PC-3 (cell line): ENCODE results near the gene KIAA1614. TPM values are rescaled to one million over a fixed set of nuclear protein-coding genes. Genes with fewer than 3 reads are reported as not detected.

Experiments
- ATAC-seq: fragments of 200-7000 bp; cut with Tn5 transposase; 2 replicates; pipeline ENCODE4 v1.9.1; 2020; ENCODE audit warnings: mild to moderate bottlenecking, moderate library complexity
- BruUV-seq: library from RNA; stranded (reverse); fragments of 400-500 nt; replicated peaks from 2 replicates; lab custom pipeline; 2021; lab: Mats Ljungman, UMichigan
- CTCF ChIA-PET: fragments of 300-600 bp; sonication (Branson Sonifier 250); formaldehyde crosslinking; loops from one replicate; lab custom pipeline; 2022; ENCODE audit warnings: antibody characterized with exemption; lab: Charles Lee
- POLR2A ChIA-PET: fragments of 300-600 bp; sonication (Branson Sonifier 250); formaldehyde crosslinking; loops from one replicate; lab custom pipeline; 2022; ENCODE audit warnings: antibody characterized with exemption; ENCODE audit not compliant: unreplicated experiment; lab: Charles Lee
- DNase-seq: peaks from one replicate; pipeline ENCODE4 v3.0.0-alpha.2; 2015
- H2AFZ ChIP-seq: fragments of 300-600 bp; sonication (generic); 2 replicates; pipeline ENCODE4 v1.6.0; 2016; ENCODE audit warnings: antibody characterized with exemption, low read length
- H3F3A ChIP-seq: fragments of 300-600 bp; sonication (generic); one replicate; pipeline ENCODE4 v1.6.0; 2017; ENCODE audit warnings: antibody characterized with exemption, low read length, control low read depth, mild to moderate bottlenecking; ENCODE audit not compliant: unreplicated experiment
- H3K27ac ChIP-seq: fragments of 300-600 bp; sonication (generic); 2 replicates; pipeline ENCODE4 v1.5.1; 2016; ENCODE audit warnings: mild to moderate bottlenecking, low read length
- H3K27me3 ChIP-seq: fragments of 300-600 bp; sonication (generic); 2 replicates; pipeline ENCODE4 v1.6.1; 2016; ENCODE audit warnings: low read length, mixed read lengths
- H3K36me3 ChIP-seq: fragments of 300-600 bp; sonication (generic); 2 replicates; pipeline ENCODE4 v1.6.1; 2016; ENCODE audit warnings: low read depth, mixed run types, low read length, mixed read lengths
- H3K4me1 ChIP-seq: fragments of 300-600 bp; sonication (generic); 2 replicates; pipeline ENCODE4 v1.5.1; 2016; ENCODE audit warnings: low read length; ENCODE audit not compliant: insufficient read depth
- H3K4me2 ChIP-seq: fragments of 300-600 bp; sonication (generic); 2 replicates; pipeline ENCODE4 v1.6.0; 2016; ENCODE audit warnings: low read length
- H3K4me3 ChIP-seq: fragments of 300-600 bp; sonication (generic); 2 replicates; pipeline ENCODE4 v1.5.1; 2016; ENCODE audit warnings: mild to moderate bottlenecking, low read length, mixed read lengths
- H3K79me2 ChIP-seq: fragments of 300-600 bp; sonication (generic); 2 replicates; pipeline ENCODE4 v1.6.1; 2017; ENCODE audit warnings: low read length, mixed read lengths
- H3K9ac ChIP-seq: fragments of 300-600 bp; sonication (generic); 2 replicates; pipeline ENCODE4 v1.6.0; 2016; ENCODE audit warnings: mild to moderate bottlenecking, low read length
- H3K9me2 ChIP-seq: fragments of 300-600 bp; sonication (generic); replicated peaks from 2 replicates; pipeline ENCODE4 v1.6.1; 2016; ENCODE audit warnings: mixed run types, low read length, mixed read lengths
- H3K9me3 ChIP-seq: fragments of 300-600 bp; sonication (generic); 2 replicates; pipeline ENCODE4 v1.6.1; 2016; ENCODE audit warnings: low read length, mixed read lengths
- H4K20me1 ChIP-seq: fragments of 300-600 bp; sonication (generic); 2 replicates; pipeline ENCODE4 v1.6.1; 2016; ENCODE audit warnings: low read length, mixed read lengths
- EZH2 ChIP-seq: fragments of 300-600 bp; sonication (generic); IDR thresholded peaks from one replicate; pipeline ENCODE4 v1.6.1; 2017; ENCODE audit warnings: antibody characterized with exemption, mild to moderate bottlenecking, low read length; ENCODE audit not compliant: unreplicated experiment
- EZH2phosphoT487 ChIP-seq: fragments of 300-600 bp; sonication (generic); IDR thresholded peaks from 2 replicates; pipeline ENCODE4 v1.6.1; 2018; ENCODE audit warnings: mild to moderate bottlenecking, antibody characterized with exemption, low read length, borderline replicate concordance
- intact Hi-C: fragments of 100-400 bp; cut with micrococcal nuclease; formaldehyde crosslinking; loops from 2 replicates; pipeline ENCODE4 v1.9.0; 2023
- total RNA-seq: library from RNA; depleted of rRNA; stranded (reverse); fragments of >200 nt; gene quantifications from 2 replicates; pipeline ENCODE4 v1.2.3, GENCODE V29; 2014
- TF ChIP-seq, protein P1 (sequence below): fragments of 300-600 bp; sonication (generic); conservative IDR thresholded peaks from 2 replicates; pipeline ENCODE4 v1.5.1; 2017; ENCODE audit warnings: antibody characterized with exemption, low read depth, mild to moderate bottlenecking, low read length

Gene KIAA1614
- total RNA-seq, 1 experiment from 2014 or later = not detected

DNA sequence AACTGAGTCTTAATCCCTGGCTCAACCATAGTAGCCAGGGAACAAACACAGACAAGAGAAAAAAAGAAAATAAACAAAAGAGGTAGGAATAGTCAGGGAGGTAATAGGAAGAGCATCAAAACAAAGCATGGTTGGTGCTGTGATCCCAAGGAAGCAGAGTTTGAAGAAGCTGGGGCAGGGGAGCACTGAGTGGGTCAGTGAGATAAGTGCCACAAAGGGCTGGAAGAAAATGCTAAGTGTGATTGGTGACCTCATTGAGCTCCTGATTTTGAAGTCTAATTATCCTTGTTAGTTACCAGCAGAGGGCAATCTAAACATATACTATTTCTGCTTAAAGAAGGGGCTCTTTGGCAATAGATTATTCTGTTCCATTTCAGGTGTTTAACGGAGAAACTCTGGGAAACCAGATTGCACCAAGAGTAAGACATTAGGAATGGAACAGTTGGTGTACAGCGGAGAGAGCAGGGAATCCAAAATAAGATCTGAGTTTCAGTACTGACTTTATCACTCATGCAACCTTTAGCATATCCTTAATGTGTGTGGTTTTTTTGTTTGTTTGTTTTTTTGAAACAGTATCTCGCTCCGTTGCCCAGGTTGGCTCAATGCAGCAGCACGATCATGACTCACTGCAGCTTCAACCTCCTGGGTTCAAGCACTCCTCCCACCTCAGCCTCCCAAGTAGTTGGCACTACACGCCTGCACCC lies 30.7 kb upstream of the KIAA1614 start:
- no TSS peak for BruUV-seq
- Histone ChIP-seq H3K27ac (no peak overlapping the region), H3K9me2 (no peaks in the 10 kb centered on the region), H3K36me3 (no peaks in the 10 kb centered on the region), H3K27me3 (no peaks in the 10 kb centered on the region), H2AFZ (no peak overlapping the region), H3K9ac (no peak overlapping the region), H3K4me2 (peak overlapping the region; percentile 59), H3K4me3 (no peak overlapping the region), H3K9me3 (no peaks in the 10 kb centered on the region), H3F3A (no peaks in the 10 kb centered on the region), H3K4me1 (peaks cover 9% of the 10 kb centered on the region), H4K20me1 (no peaks in the 10 kb centered on the region), H3K79me2 (no peaks in the 10 kb centered on the region)
- ATAC-seq = peak; percentile 67
- intact Hi-C loops = loop anchor here (1.0 to 5.0 kb wide), 3 partner anchors 195 to 284 kb away; no protein-coding TSS in a partner anchor
- POLR2A ChIA-PET = no interaction called here
- DNase-seq = peak; percentile 51
- TF ChIP-seq, protein P1, sequence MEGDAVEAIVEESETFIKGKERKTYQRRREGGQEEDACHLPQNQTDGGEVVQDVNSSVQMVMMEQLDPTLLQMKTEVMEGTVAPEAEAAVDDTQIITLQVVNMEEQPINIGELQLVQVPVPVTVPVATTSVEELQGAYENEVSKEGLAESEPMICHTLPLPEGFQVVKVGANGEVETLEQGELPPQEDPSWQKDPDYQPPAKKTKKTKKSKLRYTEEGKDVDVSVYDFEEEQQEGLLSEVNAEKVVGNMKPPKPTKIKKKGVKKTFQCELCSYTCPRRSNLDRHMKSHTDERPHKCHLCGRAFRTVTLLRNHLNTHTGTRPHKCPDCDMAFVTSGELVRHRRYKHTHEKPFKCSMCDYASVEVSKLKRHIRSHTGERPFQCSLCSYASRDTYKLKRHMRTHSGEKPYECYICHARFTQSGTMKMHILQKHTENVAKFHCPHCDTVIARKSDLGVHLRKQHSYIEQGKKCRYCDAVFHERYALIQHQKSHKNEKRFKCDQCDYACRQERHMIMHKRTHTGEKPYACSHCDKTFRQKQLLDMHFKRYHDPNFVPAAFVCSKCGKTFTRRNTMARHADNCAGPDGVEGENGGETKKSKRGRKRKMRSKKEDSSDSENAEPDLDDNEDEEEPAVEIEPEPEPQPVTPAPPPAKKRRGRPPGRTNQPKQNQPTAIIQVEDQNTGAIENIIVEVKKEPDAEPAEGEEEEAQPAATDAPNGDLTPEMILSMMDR = peak; percentile 71
- TF ChIP-seq EZH2phosphoT487 = no peak
- no peak for TF ChIP-seq EZH2
- CTCF ChIA-PET = interaction anchor here (0.6 to 1.0 kb wide), 14 partner anchors 91 to 400 kb away, joined by 3 to 20 read pairs (median 4); no protein-coding TSS in a partner anchor

DNA sequence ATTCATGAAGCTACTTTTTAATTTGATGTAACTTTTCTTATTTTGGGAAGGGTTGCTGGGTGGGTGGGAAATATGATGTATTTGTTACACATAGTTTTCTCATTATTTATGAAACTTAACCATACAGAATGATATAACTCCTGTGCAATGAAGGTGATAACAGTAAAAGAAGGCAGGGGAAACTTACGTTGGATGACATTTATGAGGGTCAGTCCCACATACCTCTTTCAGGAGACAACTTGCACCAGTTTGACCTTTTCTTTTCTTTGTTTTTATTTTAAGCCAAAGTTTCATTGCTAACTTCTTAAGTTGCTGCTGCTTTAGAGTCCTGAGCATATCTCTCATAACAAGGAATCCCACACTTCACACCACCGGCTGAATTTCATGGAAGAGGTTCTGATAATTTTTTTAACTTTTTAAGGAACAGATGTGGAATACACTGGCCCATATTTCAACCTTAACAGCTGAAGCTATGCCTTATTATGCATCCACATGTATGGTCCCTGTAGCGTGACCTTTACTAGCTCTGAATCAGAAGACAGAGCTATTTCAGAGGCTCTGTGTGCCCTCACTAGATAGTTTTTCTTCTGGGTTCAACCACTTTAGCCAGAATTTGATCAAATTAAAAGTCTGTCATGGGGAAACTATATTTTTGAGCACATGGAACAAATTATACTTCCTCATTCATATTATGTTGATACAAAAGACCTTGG lies 28.0 kb upstream of the KIAA1614 start:
- no peaks in the 10 kb centered on the region for H3F3A ChIP-seq
- H4K20me1 ChIP-seq = no peaks in the 10 kb centered on the region
- no peak overlapping the region for H2AFZ ChIP-seq
- no peak overlapping the region for H3K4me2 ChIP-seq
- H3K36me3 ChIP-seq = no peaks in the 10 kb centered on the region
- H3K9me2 ChIP-seq = no peaks in the 10 kb centered on the region
- intact Hi-C loops = loop anchor here (5.0 kb wide), 1 partner anchor 193 kb away; no protein-coding TSS in a partner anchor
- no peak overlapping the region for H3K9ac ChIP-seq
- no peaks in the 10 kb centered on the region for H3K9me3 ChIP-seq
- DNase-seq (no peak), ATAC-seq (no peak)
- no peak for TF ChIP-seq EZH2
- no peak overlapping the region for H3K4me3 ChIP-seq
- no peak overlapping the region for H3K27ac ChIP-seq
- POLR2A ChIA-PET = no interaction called here
- H3K79me2 ChIP-seq = no peaks in the 10 kb centered on the region
- no TSS peak for BruUV-seq
- H3K4me1 ChIP-seq = peaks cover 9% of the 10 kb centered on the region
- H3K27me3 ChIP-seq = no peaks in the 10 kb centered on the region
- CTCF ChIA-PET = no interaction called here

DNA sequence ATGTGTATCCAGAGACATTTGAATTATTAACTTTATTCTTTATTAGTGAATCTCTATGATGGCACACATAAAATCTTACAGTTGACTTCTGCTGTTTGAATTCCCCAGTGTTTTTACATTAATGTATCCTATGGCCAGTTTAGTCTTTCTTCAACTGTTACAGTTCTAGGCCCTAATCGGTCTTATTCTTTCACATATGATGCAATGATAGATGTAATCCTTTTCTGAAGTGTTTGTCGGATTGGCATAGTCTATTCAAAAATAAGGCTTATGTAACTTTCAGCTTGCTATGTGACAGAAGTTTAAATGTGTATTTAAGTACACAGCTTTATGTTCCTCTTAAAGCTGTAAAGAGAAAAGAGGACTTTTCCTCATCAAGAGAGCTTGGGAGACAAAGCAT lies 26.4 kb upstream of the KIAA1614 start:
- ATAC-seq = no peak
- no peaks in the 10 kb centered on the region for H3K36me3 ChIP-seq
- no peak overlapping the region for H3K9ac ChIP-seq
- no peaks in the 10 kb centered on the region for H3K9me3 ChIP-seq
- peaks cover 9% of the 10 kb centered on the region for H3K4me1 ChIP-seq
- no peaks in the 10 kb centered on the region for H3K79me2 ChIP-seq
- H3K4me2 ChIP-seq = no peak overlapping the region
- H3K9me2 ChIP-seq = no peaks in the 10 kb centered on the region
- no peak for DNase-seq
- H3F3A ChIP-seq = no peaks in the 10 kb centered on the region
- POLR2A ChIA-PET = no interaction called here
- CTCF ChIA-PET = no interaction called here
- no peaks in the 10 kb centered on the region for H4K20me1 ChIP-seq
- intact Hi-C loops = no loop called here
- no peak overlapping the region for H2AFZ ChIP-seq
- H3K4me3 ChIP-seq = no peak overlapping the region
- no peak overlapping the region for H3K27ac ChIP-seq
- TF ChIP-seq, protein P1 = no peak
- TF ChIP-seq EZH2 = no peak
- TF ChIP-seq EZH2phosphoT487 = no peak
- BruUV-seq = no TSS peak
- no peaks in the 10 kb centered on the region for H3K27me3 ChIP-seq
